Brain microvascular endothelial cell (primary cell): ENCODE data around the gene PPFIA4.

ENCODE experiments used
- DNase-seq: peaks from one replicate; pipeline ENCODE4 v3.0.0-alpha.2; 2020
- H3K27ac ChIP-seq: fragments of 250-450 bp; sonication (Bioruptor Pico); 2 replicates; pipeline ENCODE4 v1.5.1; 2020; ENCODE audit warnings: mild to moderate bottlenecking, moderate library complexity
- H3K27me3 ChIP-seq: fragments of 250-450 bp; sonication (Bioruptor Pico); replicated peaks from 2 replicates; pipeline ENCODE4 v1.5.1; 2020; ENCODE audit warnings: mild to moderate bottlenecking
- H3K36me3 ChIP-seq: fragments of 250-450 bp; sonication (Bioruptor Pico); replicated peaks from 2 replicates; pipeline ENCODE4 v1.5.1; 2020; ENCODE audit warnings: mild to moderate bottlenecking
- H3K4me3 ChIP-seq: 2 replicates; pipeline ENCODE4 v1.5.1; 2011; ENCODE audit warnings: low read depth, mild to moderate bottlenecking, control low read depth, low read length, moderate library complexity
- in situ Hi-C: cut with HindIII; loops from 2 replicates; pipeline ENCODE4 v1.10.0; 2017; ENCODE audit warnings: low sequenced_read_pairs, low pct_ligation_motif_present
- TF ChIP-seq, protein P1 (sequence below): IDR thresholded peaks from 2 replicates; pipeline ENCODE4 v1.5.1; 2011; ENCODE audit warnings: low read depth, mild to moderate bottlenecking, moderate library complexity, low read length, control low read depth, inconsistent platforms; ENCODE audit errors: missing control alignments

PPFIA4 gene

DNA sequence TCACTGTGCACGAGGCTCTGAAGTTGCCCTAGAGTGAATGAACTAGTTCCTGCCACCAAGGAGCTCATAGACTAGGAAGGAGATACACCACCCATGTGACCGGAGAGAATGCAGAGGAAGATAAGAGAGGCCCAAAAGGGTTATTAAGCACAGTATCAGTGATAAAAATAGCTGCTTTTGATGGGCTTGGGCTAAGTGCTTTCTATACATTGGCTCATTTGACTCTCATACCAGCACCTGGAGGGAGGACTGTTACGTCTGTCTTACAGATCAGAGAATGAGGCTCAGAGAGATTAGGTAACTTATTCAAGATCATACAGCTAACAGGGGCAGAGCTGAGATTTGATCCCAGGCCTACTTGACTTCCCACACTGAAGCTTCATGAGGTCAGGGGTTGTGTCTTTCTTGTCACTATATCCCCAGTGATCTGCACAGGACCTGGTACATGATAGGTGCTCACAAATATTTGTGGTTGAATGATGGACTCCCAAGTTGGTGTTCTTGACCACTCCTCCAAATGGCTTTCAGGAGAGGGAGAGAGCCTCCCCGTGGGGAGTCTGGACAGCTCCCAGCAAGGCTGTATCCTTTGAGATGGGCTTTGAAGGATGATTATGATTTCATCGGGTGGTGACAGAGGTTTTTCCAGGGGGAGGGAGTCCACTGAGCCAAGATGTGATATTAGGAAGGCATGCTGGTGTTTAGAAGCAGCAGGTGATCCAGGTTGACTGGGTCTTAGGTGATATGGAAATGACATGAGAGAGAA is 14.4 kb downstream of the PPFIA4 start:
- no peaks in the 10 kb centered on the region for H3K36me3 ChIP-seq
- no peak for DNase-seq
- in situ Hi-C loops, result no loop called here
- no peaks in the 10 kb centered on the region for H3K27me3 ChIP-seq
- no peak overlapping the region for H3K27ac ChIP-seq
- TF ChIP-seq, protein P1, sequence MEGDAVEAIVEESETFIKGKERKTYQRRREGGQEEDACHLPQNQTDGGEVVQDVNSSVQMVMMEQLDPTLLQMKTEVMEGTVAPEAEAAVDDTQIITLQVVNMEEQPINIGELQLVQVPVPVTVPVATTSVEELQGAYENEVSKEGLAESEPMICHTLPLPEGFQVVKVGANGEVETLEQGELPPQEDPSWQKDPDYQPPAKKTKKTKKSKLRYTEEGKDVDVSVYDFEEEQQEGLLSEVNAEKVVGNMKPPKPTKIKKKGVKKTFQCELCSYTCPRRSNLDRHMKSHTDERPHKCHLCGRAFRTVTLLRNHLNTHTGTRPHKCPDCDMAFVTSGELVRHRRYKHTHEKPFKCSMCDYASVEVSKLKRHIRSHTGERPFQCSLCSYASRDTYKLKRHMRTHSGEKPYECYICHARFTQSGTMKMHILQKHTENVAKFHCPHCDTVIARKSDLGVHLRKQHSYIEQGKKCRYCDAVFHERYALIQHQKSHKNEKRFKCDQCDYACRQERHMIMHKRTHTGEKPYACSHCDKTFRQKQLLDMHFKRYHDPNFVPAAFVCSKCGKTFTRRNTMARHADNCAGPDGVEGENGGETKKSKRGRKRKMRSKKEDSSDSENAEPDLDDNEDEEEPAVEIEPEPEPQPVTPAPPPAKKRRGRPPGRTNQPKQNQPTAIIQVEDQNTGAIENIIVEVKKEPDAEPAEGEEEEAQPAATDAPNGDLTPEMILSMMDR, result no peak
- no peak overlapping the region for H3K4me3 ChIP-seq

DNA sequence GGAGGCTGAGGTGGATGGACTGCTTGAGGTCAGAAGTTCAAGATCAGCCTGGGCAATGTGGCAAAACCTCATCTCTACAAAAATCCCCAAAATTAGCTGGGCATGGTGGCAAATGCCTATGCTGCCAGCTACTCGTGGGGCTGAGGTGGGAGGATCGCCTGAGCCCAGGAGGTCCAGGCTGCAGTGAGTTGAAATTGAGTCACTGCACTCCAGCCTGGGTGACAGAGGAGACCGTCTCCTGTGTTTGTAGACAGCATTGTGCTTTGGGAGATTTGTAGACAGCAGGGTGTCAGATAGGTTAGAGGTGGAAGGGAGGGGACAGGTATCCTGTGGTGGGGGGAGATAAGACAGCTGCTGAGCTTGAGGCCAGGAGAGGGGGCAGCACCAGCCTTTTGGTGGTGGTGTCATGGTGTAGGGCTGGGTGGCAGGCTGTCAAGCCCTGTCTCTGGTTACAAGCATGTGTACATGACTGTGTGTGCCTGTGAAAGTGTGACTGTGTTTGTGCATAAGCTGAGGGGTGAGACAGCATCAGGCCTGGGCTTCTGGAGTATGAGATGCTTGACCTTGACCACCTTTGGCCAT is 15.2 kb downstream of the PPFIA4 start:
- no peaks in the 10 kb centered on the region for H3K27me3 ChIP-seq
- no peak overlapping the region for H3K4me3 ChIP-seq
- DNase-seq, result no peak
- H3K36me3 ChIP-seq, result no peaks in the 10 kb centered on the region
- in situ Hi-C loops, result no loop called here
- no peak overlapping the region for H3K27ac ChIP-seq
- TF ChIP-seq, protein P1, result no peak

DNA sequence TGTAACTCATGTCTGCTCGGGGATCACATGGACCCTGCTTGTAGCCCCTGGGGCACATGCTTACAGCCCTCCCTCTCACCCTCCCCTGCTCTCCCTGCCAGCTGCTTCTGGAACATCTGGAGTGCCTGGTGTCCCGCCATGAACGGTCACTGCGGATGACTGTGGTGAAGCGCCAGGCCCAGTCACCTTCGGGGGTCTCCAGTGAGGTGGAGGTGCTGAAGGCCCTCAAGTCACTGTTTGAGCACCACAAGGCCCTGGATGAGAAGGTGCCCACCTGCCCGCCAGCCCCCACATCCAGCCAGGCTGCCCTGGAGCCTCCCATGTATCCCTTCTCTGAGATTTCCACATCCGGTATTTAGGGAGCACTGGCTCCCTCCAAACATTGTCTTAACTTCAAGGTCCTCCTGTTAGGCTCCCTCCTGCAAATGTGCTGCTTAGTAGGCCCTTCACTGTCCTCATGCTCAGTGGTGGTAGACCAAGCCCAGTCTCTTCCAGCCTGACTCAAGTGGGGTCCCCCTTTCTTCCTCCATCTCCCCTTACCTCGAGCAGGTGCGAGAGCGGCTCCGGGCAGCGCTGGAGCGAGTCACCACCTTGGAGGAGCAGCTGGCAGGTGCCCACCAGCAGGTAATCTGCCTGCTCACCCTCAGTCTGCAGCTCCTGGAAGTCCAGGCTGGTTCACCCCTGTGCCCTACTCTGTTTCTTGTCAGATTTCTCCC is 17.7 kb downstream of the PPFIA4 start:
- in situ Hi-C loops, result no loop called here
- Histone ChIP-seq H3K4me3 (no peak overlapping the region), H3K27ac (no peak overlapping the region), H3K36me3 (no peaks in the 10 kb centered on the region), H3K27me3 (no peaks in the 10 kb centered on the region)
- no peak for DNase-seq
- TF ChIP-seq, protein P1, result no peak

DNA sequence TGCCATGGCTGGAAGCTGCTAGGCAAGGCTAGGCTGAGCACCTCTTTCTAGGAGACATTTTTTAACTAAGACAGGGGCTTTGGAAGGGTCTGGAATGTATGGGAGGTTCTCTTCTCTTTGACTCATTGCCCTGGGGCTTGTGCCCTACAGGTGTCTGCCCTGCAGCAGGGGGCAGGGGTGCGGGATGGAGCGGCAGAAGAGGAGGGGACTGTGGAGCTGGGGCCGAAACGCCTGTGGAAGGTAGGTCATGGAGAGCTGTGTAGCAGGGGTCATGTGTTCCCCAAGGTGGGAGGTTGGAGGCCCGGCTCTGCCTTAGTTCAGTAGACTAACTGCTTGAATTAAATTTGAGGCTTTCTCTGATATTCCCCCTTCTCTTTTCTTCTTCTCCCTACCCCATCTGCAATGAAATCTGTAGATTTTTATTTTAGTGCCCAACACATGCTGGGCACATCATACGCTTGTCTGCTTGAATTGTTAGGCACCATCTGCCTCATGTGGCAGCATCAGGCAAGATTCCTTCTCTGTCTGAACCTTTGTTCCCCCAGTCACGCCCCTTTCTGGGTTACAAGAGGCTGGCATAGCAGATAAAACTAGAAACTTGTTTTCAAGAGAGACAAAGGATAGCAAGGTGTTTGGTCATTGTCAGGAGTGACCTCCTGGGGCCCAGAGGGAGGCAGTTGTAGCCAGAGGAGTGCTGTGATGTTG is 18.4 kb downstream of the PPFIA4 start:
- TF ChIP-seq, protein P1, result no peak
- in situ Hi-C loops, result no loop called here
- no peaks in the 10 kb centered on the region for H3K36me3 ChIP-seq
- no peak for DNase-seq
- no peak overlapping the region for H3K27ac ChIP-seq
- H3K27me3 ChIP-seq, result no peaks in the 10 kb centered on the region
- no peak overlapping the region for H3K4me3 ChIP-seq

DNA sequence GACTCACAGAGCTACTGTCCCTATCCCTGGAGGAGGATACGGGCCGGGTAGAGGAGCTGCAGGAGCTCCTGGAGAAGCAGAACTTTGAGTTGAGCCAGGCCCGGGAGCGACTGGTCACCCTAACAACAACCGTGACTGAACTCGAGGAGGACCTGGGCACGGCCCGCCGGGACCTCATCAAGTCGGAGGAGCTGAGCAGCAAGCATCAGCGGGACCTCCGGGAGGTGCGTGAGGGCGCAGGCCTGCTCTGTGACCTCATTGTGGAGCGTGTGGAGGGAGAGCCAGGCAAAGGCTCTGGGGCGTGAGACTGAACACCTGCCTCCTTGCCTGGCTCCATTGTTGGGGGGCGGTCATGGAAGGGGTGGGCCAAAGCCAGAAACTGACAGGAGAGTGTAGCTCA is 19.0 kb downstream of the PPFIA4 start:
- in situ Hi-C loops, result no loop called here
- Histone ChIP-seq H3K27ac (no peak overlapping the region), H3K4me3 (no peak overlapping the region), H3K36me3 (no peaks in the 10 kb centered on the region), H3K27me3 (no peaks in the 10 kb centered on the region)
- no peak for DNase-seq
- TF ChIP-seq, protein P1, result no peak
